ENCODE measurements around the gene C16orf78. TPM values are rescaled to one million over a fixed set of nuclear protein-coding genes. Genes with fewer than 3 reads are reported as not detected.

The C16orf78 gene
- polyA plus RNA-seq, 1 donor from 2014 or later: not detected

GRCh38 chr16:49443576-49443975 is 70.0 kb downstream of the C16orf78 start:
- H3K9me2 ChIP-seq (ENCODE audit: insufficient read depth, low read length): no peaks in the 10 kb centered on the region

GRCh38 chr16:49446805-49447204 is 73.2 kb downstream of the C16orf78 start:
- no peaks in the 10 kb centered on the region for H3F3A ChIP-seq (ENCODE audit: insufficient read depth, low read length, poor library complexity, severe bottlenecking)
- H3K27ac ChIP-seq (ENCODE audit: low read length): no peak overlapping the region
- TF ChIP-seq SMC3 (conservative IDR thresholded peaks at IDR 0.05; ENCODE audit: poor library complexity) (no peak), EP300 (conservative IDR thresholded peaks at IDR 0.05; ENCODE audit: poor library complexity, severe bottlenecking) (no peak), POLR2AphosphoS5 (IDR thresholded peaks at IDR 0.05) (no peak), EZH2 (IDR thresholded peaks at IDR 0.05; ENCODE audit: borderline replicate concordance, insufficient read depth, low read length, poor library complexity, severe bottlenecking) (no peak), MXI1 (conservative IDR thresholded peaks at IDR 0.05; ENCODE audit: poor library complexity, severe bottlenecking) (no peak), TAF1 (IDR thresholded peaks at IDR 0.05; ENCODE audit: low read depth) (no peak), RAD21 (conservative IDR thresholded peaks at IDR 0.05) (no peak)
- TF ChIP-seq, protein P1, sequence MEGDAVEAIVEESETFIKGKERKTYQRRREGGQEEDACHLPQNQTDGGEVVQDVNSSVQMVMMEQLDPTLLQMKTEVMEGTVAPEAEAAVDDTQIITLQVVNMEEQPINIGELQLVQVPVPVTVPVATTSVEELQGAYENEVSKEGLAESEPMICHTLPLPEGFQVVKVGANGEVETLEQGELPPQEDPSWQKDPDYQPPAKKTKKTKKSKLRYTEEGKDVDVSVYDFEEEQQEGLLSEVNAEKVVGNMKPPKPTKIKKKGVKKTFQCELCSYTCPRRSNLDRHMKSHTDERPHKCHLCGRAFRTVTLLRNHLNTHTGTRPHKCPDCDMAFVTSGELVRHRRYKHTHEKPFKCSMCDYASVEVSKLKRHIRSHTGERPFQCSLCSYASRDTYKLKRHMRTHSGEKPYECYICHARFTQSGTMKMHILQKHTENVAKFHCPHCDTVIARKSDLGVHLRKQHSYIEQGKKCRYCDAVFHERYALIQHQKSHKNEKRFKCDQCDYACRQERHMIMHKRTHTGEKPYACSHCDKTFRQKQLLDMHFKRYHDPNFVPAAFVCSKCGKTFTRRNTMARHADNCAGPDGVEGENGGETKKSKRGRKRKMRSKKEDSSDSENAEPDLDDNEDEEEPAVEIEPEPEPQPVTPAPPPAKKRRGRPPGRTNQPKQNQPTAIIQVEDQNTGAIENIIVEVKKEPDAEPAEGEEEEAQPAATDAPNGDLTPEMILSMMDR (IDR thresholded peaks at IDR 0.05; ENCODE audit: poor library complexity, severe bottlenecking): no peak
- TF ChIP-seq, protein P2, sequence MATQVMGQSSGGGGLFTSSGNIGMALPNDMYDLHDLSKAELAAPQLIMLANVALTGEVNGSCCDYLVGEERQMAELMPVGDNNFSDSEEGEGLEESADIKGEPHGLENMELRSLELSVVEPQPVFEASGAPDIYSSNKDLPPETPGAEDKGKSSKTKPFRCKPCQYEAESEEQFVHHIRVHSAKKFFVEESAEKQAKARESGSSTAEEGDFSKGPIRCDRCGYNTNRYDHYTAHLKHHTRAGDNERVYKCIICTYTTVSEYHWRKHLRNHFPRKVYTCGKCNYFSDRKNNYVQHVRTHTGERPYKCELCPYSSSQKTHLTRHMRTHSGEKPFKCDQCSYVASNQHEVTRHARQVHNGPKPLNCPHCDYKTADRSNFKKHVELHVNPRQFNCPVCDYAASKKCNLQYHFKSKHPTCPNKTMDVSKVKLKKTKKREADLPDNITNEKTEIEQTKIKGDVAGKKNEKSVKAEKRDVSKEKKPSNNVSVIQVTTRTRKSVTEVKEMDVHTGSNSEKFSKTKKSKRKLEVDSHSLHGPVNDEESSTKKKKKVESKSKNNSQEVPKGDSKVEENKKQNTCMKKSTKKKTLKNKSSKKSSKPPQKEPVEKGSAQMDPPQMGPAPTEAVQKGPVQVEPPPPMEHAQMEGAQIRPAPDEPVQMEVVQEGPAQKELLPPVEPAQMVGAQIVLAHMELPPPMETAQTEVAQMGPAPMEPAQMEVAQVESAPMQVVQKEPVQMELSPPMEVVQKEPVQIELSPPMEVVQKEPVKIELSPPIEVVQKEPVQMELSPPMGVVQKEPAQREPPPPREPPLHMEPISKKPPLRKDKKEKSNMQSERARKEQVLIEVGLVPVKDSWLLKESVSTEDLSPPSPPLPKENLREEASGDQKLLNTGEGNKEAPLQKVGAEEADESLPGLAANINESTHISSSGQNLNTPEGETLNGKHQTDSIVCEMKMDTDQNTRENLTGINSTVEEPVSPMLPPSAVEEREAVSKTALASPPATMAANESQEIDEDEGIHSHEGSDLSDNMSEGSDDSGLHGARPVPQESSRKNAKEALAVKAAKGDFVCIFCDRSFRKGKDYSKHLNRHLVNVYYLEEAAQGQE (IDR thresholded peaks at IDR 0.05; ENCODE audit: borderline replicate concordance): no peak

More at GRCh38 chr16:49443576-49443975, 70.0 kb downstream of the C16orf78 start:
- Histone ChIP-seq H3K27ac (ENCODE audit: low read length) (no peak overlapping the region), H3K79me2 (replicated peaks; ENCODE audit: insufficient read depth, low read length) (no peaks in the 10 kb centered on the region), H3K9me3 (ENCODE audit: low read length) (no peaks in the 10 kb centered on the region), H3K4me3 (ENCODE audit: low read length) (no peak overlapping the region), H4K20me1 (ENCODE audit: insufficient read depth) (no peaks in the 10 kb centered on the region), H2AFZ (ENCODE audit: low read depth, low read length) (no peak overlapping the region), H3K36me3 (ENCODE audit: insufficient read depth, low read length) (no peaks in the 10 kb centered on the region), H3K4me2 (ENCODE audit: low read length) (no peak overlapping the region), H3K27me3 (ENCODE audit: insufficient read depth, low read depth, low read length) (no peaks in the 10 kb centered on the region), H3F3A (ENCODE audit: insufficient read depth, low read length, poor library complexity, severe bottlenecking) (no peaks in the 10 kb centered on the region), H3K9ac (ENCODE audit: low read length) (no peak overlapping the region)
- TF ChIP-seq POLR2AphosphoS5 (IDR thresholded peaks at IDR 0.05) (no peak), MXI1 (conservative IDR thresholded peaks at IDR 0.05; ENCODE audit: poor library complexity, severe bottlenecking) (no peak), EZH2 (IDR thresholded peaks at IDR 0.05; ENCODE audit: borderline replicate concordance, insufficient read depth, low read length, poor library complexity, severe bottlenecking) (no peak), SMC3 (conservative IDR thresholded peaks at IDR 0.05; ENCODE audit: poor library complexity) (no peak)

More at GRCh38 chr16:49446805-49447204, 73.2 kb downstream of the C16orf78 start:
- Histone ChIP-seq H3K36me3 (ENCODE audit: insufficient read depth, low read length) (no peaks in the 10 kb centered on the region), H3K9ac (ENCODE audit: low read length) (no peak overlapping the region), H4K20me1 (ENCODE audit: insufficient read depth) (no peaks in the 10 kb centered on the region), H3K27me3 (ENCODE audit: insufficient read depth, low read depth, low read length) (no peaks in the 10 kb centered on the region), H3K9me3 (ENCODE audit: low read length) (no peaks in the 10 kb centered on the region), H3K9me2 (ENCODE audit: insufficient read depth, low read length) (no peaks in the 10 kb centered on the region), H3K4me2 (ENCODE audit: low read length) (no peak overlapping the region), H3K4me3 (ENCODE audit: low read length) (no peak overlapping the region), H3K79me2 (replicated peaks; ENCODE audit: insufficient read depth, low read length) (no peaks in the 10 kb centered on the region), H2AFZ (ENCODE audit: low read depth, low read length) (no peak overlapping the region)

Other genes starting within 250 kb of the C16orf78 start
- gene CBLN1, start 92.0 kb upstream of the C16orf78 start, polyA plus RNA-seq: 7.7 and 10.5 TPM in 2 replicates

All from neural cell (in vitro differentiated cells).